Rectal smooth muscle tissue (tissue), 1 donor: ENCODE data around the gene SPSB1.

Experiments used
- H3K27ac ChIP-seq: one replicate; pipeline ENCODE4 v1.7.0; 2013; ENCODE audit warnings: low read depth, low read length, inconsistent platforms
- H3K27me3 ChIP-seq: one replicate; pipeline ENCODE4 v1.7.0; 2013; ENCODE audit warnings: low read length; ENCODE audit not compliant: control insufficient read depth, insufficient read depth
- H3K36me3 ChIP-seq: one replicate; pipeline ENCODE4 v1.7.0; 2013; ENCODE audit warnings: low read length; ENCODE audit not compliant: control insufficient read depth, insufficient read depth
- H3K4me1 ChIP-seq: one replicate; pipeline ENCODE4 v1.7.0; 2013; ENCODE audit warnings: low read length; ENCODE audit not compliant: control insufficient read depth, insufficient read depth
- H3K4me3 ChIP-seq: one replicate; pipeline ENCODE4 v1.7.0; 2013; ENCODE audit warnings: low read length
- H3K9ac ChIP-seq: one replicate; pipeline ENCODE4 v1.7.0; 2013; ENCODE audit warnings: low read length

SPSB1 gene

GRCh38 chr1:9340172-9340854 is 47.6 kb downstream of the SPSB1 start:
- Histone ChIP-seq H3K36me3 (no peaks in the 10 kb centered on the region), H3K27ac (peak overlapping the region; percentile 32), H3K4me3 (no peak overlapping the region), H3K9ac (no peak overlapping the region), H3K27me3 (peaks cover 2% of the 10 kb centered on the region), H3K4me1 (peaks cover 30% of the 10 kb centered on the region)

GRCh38 chr1:9340864-9341263 is 48.2 kb downstream of the SPSB1 start:
- Histone ChIP-seq H3K27ac (peak overlapping the region; percentile 32), H3K4me3 (no peak overlapping the region), H3K27me3 (peaks cover 2% of the 10 kb centered on the region), H3K36me3 (no peaks in the 10 kb centered on the region), H3K9ac (no peak overlapping the region), H3K4me1 (peaks cover 30% of the 10 kb centered on the region)

- H3K4me1 ChIP-seq, result peaks cover 30% of the 10 kb centered on the region
- H3K27me3 ChIP-seq, result peaks cover 2% of the 10 kb centered on the region
- peak overlapping the region; percentile 7 for H3K27ac ChIP-seq
- H3K4me3 ChIP-seq, result no peak overlapping the region
- H3K9ac ChIP-seq, result no peak overlapping the region
- H3K36me3 ChIP-seq, result no peaks in the 10 kb centered on the region
Observed at GRCh38 chr1:9341301-9341845, 48.7 kb downstream of the SPSB1 start.

GRCh38 chr1:9343269-9343668 is 50.6 kb downstream of the SPSB1 start:
- peaks cover under 1% of the 10 kb centered on the region for H3K27me3 ChIP-seq
- H3K4me1 ChIP-seq, result peaks cover 20% of the 10 kb centered on the region
- H3K27ac ChIP-seq, result no peak overlapping the region
- H3K36me3 ChIP-seq, result no peaks in the 10 kb centered on the region
- H3K4me3 ChIP-seq, result no peak overlapping the region
- H3K9ac ChIP-seq, result no peak overlapping the region

- Histone ChIP-seq H3K27me3 (no peaks in the 10 kb centered on the region), H3K4me3 (no peak overlapping the region), H3K9ac (no peak overlapping the region), H3K4me1 (peaks cover 10% of the 10 kb centered on the region), H3K27ac (no peak overlapping the region), H3K36me3 (no peaks in the 10 kb centered on the region)
Observed at GRCh38 chr1:9344426-9345200, 51.9 kb downstream of the SPSB1 start.

GRCh38 chr1:9345471-9345870 is 52.8 kb downstream of the SPSB1 start:
- H3K4me3 ChIP-seq, result no peak overlapping the region
- H3K27ac ChIP-seq, result no peak overlapping the region
- H3K9ac ChIP-seq, result no peak overlapping the region
- no peaks in the 10 kb centered on the region for H3K27me3 ChIP-seq
- H3K4me1 ChIP-seq, result peaks cover 7% of the 10 kb centered on the region
- peaks cover 2% of the 10 kb centered on the region for H3K36me3 ChIP-seq

GRCh38 chr1:9345922-9346321 is 53.2 kb downstream of the SPSB1 start:
- H3K9ac ChIP-seq, result no peak overlapping the region
- peaks cover 2% of the 10 kb centered on the region for H3K36me3 ChIP-seq
- no peaks in the 10 kb centered on the region for H3K27me3 ChIP-seq
- H3K4me1 ChIP-seq, result peaks cover 4% of the 10 kb centered on the region
- no peak overlapping the region for H3K27ac ChIP-seq
- H3K4me3 ChIP-seq, result no peak overlapping the region

- Histone ChIP-seq H3K27ac (no peak overlapping the region), H3K36me3 (peaks cover 2% of the 10 kb centered on the region), H3K9ac (no peak overlapping the region), H3K4me1 (peaks cover 4% of the 10 kb centered on the region), H3K4me3 (no peak overlapping the region), H3K27me3 (no peaks in the 10 kb centered on the region)
Observed at GRCh38 chr1:9346566-9346965, 53.9 kb downstream of the SPSB1 start.

GRCh38 chr1:9347095-9347850 is 54.6 kb downstream of the SPSB1 start:
- Histone ChIP-seq H3K4me1 (peaks cover 10% of the 10 kb centered on the region), H3K9ac (no peak overlapping the region), H3K4me3 (no peak overlapping the region), H3K27me3 (no peaks in the 10 kb centered on the region), H3K27ac (no peak overlapping the region), H3K36me3 (peaks cover 2% of the 10 kb centered on the region)

- Histone ChIP-seq H3K4me3 (no peak overlapping the region), H3K27ac (peak overlapping the region; percentile 12), H3K36me3 (peaks cover 2% of the 10 kb centered on the region), H3K9ac (no peak overlapping the region), H3K27me3 (no peaks in the 10 kb centered on the region), H3K4me1 (peaks cover 16% of the 10 kb centered on the region)
Observed at GRCh38 chr1:9349331-9349851, 56.7 kb downstream of the SPSB1 start.

- no peak overlapping the region for H3K9ac ChIP-seq
- H3K36me3 ChIP-seq, result peaks cover 2% of the 10 kb centered on the region
- H3K27ac ChIP-seq, result peak overlapping the region; percentile 48
- H3K4me3 ChIP-seq, result no peak overlapping the region
- peaks cover 16% of the 10 kb centered on the region for H3K4me1 ChIP-seq
- no peaks in the 10 kb centered on the region for H3K27me3 ChIP-seq
Observed at GRCh38 chr1:9350013-9350908, 57.6 kb downstream of the SPSB1 start.
